GM10248 (cell line): ENCODE results near the gene ZNF628.
A peak's percentile ranks its signal among the peaks of the same experiment; 100 is the strongest.

Source experiments
- CTCF ChIA-PET: fragments of 300-600 bp; sonication (Branson Sonifier 250); formaldehyde crosslinking; extraction: SDS; loops from one replicate; lab custom pipeline; 2021; ENCODE audit warnings: antibody characterized with exemption; lab: Yijun Ruan, JAX
- POLR2A ChIA-PET: fragments of 350-650 bp; sonication (Branson Sonifier 250); formaldehyde crosslinking; extraction: SDS; loops from one replicate; lab custom pipeline; 2020; ENCODE audit warnings: antibody characterized with exemption; lab: Yijun Ruan, JAX
- DNase-seq: peaks from one replicate; pipeline ENCODE4 v3.0.0; 2012; ENCODE audit errors: extremely low spot score
- CTCF ChIP-seq: IDR thresholded peaks from 2 replicates; pipeline ENCODE4 v1.5.1; 2012; ENCODE audit warnings: mild to moderate bottlenecking, low read depth; ENCODE audit errors: extremely low read depth, missing control alignments, control extremely low read depth

The ZNF628 gene

GRCh38 chr19:55497763-55498162 is 21.3 kb downstream of the ZNF628 start:
- ChIA-PET CTCF (interaction anchor here (1.1 to 3.1 kb wide), 5 partner anchors 11 to 205 kb away, joined by 3 to 16 read pairs (median 3); partner anchors contain the start of gene U2AF2), POLR2A (no interaction called here)
- no peak for DNase-seq
- no peak for TF ChIP-seq CTCF

DNA sequence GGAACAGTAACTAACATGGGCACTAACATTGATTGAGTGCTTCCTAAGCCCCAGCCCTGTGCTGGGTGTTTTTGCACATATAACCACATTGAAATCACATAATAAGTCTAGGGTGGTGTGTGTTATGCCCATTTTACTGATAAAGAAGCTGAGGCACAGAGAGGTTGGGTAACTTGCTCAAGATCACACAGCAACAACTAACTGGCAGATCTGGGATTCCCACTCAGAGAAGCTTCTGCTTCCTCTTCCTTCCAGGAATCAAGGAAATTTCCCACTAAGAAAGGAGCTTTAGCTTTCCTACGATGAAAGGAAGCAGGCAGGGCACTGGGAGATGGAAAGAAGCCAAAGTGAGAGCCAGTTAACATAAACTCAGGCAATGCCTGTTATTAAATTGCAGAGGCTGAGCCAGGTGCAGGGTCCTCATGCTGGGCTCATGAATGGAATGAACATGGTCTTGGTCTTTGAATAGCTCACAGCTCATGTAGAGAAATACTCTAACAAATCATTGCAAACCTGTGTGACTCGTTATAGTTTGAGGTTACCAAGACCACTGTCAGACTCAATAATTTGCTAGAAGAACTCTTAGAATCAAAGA is 21.9 kb downstream of the ZNF628 start:
- ChIA-PET POLR2A (no interaction called here), CTCF (interaction anchor here (1.1 to 3.1 kb wide), 5 partner anchors 10 to 206 kb away, joined by 3 to 16 read pairs (median 3); partner anchors contain the start of gene U2AF2)
- no peak for DNase-seq
- TF ChIP-seq CTCF: no peak

GRCh38 chr19:55500368-55500952 is 24.0 kb downstream of the ZNF628 start:
- ChIA-PET POLR2A (no interaction called here), CTCF (interaction anchor here (0.8 to 5.0 kb wide), 4 partner anchors 16 to 833 kb away, joined by 3 to 59 read pairs (median 4); partner anchors contain the start of gene NAT14)
- no peak for TF ChIP-seq CTCF
- no peak for DNase-seq

DNA sequence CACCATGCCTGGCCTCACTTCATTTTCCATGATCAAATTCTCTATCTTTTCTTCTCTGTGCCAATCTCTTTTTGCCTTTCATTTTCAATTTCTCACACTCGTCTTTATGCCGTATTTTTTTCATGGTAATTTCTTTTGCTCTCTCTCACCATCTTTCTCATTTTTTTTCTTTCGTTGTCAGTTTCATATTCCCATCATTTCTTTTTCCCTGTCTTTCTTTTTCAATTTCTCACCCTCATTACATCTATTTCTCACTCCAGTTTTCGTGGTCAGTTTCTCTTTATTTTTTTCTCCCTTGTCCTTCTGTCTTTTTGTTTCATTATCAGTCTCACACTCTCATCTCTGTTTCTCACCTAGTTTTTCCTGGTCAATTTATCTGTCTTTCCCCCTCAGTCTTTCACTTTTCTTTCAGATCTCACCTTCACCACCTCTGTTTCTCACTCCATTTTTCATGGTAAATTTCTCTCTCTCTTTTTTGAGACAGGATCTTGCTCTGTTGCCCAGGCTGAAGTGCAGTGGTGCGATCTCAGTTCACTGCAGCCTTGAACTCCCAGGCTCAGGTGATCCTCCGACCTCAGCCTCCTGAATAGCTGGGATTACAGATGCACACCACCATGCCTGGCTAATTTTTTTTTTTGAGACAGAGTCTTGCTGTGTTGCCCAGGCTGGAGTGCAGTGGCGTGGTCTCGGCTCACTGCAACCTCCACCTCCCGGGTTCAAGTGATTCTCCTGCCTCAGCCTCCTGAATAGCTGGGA is 26.0 kb downstream of the ZNF628 start:
- POLR2A ChIA-PET: no interaction called here
- CTCF ChIA-PET: interaction anchor here (2.7 to 5.0 kb wide), 2 partner anchors 35 to 40 kb away, joined by 25 to 59 read pairs; partner anchors contain the start of gene ISOC2
- DNase-seq: no peak
- no peak for TF ChIP-seq CTCF

GRCh38 chr19:55503157-55503501 is 26.7 kb downstream of the ZNF628 start:
- POLR2A ChIA-PET: no interaction called here
- no peak for TF ChIP-seq CTCF
- CTCF ChIA-PET: interaction anchor here (0.7 to 5.0 kb wide), 29 partner anchors 11 to 1026 kb away, joined by 3 to 59 read pairs (median 4); partner anchors contain the start of genes FIZ1, ISOC2, NAT14 and RDH13
- DNase-seq: no peak

DNA sequence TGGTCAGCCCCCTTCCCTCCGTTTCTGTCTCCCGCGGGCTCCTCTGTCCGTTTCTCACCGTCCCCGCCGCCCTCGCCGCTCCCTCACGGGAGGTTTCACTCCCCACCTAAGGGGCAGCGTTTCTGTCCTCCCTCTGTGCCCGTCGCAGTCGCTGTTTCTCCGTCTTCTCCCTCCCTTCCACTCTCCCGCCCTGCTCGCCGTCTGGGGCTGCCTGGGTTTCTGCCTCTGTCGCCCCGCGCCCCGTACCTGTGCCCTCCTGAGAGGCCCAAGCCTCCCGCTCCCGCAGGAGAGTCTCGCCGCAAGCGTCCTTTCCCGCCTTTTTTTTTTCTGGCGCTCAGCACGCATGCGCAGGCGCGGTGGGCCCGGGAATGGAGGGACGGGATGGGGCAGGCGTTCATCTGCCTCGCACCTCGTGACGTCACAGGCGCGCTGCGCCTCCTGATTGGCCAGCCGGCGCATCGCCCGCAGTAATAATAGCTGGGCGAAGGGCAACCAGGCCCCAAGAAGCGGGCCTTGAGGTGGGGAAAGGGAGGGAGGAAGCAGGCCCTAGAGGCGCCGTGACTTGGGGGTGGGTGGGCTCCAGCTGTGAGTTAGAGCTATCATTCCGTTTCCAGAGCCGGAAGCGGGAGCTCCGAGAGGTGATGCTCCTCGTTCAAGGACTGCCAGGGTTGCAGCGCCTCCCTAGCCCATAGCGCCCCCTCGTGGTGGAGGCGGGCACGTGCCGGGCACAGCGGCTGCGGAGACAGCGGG is 27.3 kb downstream of the ZNF628 start:
- peak; percentile 97 for TF ChIP-seq CTCF
- POLR2A ChIA-PET: no interaction called here
- CTCF ChIA-PET: interaction anchor here (0.6 to 5.0 kb wide), 55 partner anchors 10 to 1027 kb away, joined by 3 to 59 read pairs (median 4); partner anchors contain the start of genes FIZ1, ISOC2, NAT14 and PPP6R1
- DNase-seq: peak; percentile 99
